ENCODE results near the gene FKBP10.

Gene FKBP10

DNA sequence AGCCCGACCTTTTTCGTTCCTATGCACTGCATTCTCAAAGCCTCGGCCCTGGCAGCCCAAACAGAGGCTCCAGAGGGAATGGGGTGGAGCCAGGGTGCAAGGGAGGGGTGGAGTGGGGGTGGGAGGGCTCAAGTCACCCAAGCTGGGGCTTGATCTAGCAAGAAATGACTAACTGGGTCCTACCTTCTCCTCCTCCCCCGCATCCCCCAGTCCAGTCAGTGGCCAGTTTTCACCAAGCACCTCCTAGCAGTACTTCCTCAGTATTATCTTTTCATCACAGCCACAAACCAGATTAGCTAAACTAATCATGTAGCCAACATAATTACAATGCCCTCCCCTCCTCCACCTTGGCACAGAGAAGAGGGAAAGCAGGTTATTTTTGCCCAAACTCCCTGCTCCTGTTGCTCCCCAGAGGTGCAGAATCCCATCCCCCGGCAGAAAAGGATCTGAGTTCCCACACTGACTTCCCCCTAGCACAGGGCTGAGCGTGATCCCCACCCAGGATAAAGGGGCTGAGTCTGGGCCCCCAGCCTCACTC lies 28.5 kb upstream of the FKBP10 start:
- DNase-seq = no peak

DNA sequence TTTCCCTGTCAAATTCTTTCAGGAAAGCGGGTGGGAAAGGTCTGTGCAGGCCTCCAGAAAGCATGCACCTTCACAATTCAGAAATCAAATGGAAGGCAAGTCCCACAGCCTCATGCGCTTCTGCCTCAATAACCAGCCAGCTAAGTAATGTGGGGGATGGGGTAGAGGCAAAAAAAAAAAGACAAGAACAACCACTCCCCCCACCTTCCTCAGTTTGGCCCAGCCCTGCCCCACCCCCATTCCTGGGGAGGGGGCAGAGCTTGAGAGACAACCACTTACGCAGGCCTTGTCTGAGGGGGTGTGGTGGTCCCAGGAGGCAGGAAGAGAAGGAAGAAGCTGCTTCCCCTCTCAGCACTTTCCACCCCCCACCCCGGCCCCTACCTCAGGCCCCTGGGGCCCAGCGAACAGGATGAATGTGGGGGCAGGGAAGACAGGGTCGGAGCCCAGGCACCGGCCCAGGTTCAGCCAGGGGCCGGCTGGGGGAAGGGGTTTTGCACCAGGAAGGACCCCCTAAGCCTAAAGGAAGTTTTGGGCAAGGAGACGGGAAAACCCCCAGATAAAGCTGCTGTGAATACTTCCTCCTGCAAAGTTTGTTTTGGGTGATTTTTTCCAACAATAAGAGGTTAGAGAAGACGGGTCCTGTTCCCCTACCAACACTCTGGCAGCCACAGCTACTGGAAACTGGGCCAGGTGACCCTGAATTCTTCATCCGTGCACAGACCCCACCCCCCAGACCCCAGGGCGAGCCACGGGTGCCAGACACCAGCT lies 27.5 kb upstream of the FKBP10 start:
- DNase-seq = no peak

DNA sequence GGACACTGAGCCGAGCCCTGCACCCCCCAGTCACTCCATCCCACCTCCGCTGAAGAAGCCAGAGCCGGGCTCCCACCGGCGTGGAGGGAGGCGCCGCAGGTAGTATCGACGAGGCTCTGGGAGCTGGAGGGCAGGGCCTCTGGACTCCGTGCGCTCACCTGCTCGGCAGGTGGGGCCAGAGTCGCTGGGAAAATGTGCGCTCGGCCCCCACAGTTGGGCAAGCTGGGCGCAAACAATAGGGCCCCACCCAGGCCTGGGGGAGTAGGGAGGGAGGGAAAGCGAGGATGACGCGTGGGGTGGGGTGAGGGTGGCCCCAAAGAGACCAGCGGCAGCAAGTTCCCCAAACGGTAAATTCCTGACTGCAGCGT lies 27.0 kb upstream of the FKBP10 start:
- DNase-seq = no peak

DNA sequence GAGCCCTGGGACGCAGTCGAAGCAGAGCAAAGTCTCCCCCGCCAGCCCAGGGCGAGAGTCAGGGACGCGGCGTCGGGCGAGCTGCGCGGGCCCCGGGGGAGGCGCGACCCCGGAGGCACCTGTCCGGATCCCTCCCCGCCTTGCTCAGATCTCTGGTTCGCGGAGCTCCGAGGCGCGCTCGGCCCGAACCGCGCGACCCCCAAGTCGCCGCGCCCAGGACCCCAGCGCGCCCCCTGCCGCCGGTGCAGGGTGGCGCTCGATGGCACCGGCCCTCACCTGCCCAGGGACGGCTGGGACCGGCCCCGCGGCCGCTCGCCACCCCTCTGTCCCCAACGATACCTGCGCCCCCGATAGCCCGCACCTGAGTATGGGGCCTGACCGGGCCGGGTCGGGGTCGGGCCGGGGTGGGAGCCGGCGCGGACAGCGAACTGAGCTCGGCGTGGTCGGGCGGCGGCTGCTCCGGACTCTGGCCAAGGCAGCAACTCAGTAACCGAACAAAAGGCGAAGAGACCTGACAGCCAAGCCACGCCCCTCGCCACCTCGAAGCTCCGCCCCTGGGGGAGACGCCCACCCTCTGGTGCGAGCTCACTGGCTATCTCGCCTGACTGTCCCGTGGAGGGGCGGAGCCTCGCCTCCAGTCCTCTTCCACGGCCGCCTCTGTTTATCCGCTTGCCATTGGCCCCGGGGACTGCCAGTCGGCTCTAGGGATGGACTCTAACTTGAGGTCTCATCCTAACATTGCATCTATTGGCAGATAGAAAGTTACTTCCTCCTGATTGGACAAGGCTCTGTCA lies 26.4 kb upstream of the FKBP10 start, which contains the start of gene JUP:
Gene JUP (minus strand): TSS at position 485 of the 794 bp plus-strand sequence. CDS start 14,857 bp downstream, outside the sequence.
- peak; percentile 97 for DNase-seq

DNA sequence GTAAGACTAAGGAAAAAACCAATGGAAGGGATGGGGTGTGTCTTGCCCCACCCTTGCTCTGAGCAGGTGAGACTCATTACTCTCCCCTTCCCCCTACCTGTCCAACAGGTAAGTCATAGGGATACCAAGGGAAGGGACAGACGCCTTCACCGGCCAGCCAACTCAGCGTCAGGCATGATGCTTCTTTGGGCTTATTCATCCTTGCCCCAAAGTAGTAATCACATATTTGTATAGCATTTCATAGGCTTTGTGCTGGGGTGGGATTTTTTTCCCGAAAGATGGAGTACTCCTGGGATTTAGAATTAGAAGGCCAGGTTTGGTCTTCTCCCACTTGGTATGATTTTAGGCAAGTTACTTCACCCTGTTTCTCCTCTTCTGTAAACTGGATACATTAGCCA lies 25.8 kb upstream of the FKBP10 start:
- DNase-seq = no peak

DNA sequence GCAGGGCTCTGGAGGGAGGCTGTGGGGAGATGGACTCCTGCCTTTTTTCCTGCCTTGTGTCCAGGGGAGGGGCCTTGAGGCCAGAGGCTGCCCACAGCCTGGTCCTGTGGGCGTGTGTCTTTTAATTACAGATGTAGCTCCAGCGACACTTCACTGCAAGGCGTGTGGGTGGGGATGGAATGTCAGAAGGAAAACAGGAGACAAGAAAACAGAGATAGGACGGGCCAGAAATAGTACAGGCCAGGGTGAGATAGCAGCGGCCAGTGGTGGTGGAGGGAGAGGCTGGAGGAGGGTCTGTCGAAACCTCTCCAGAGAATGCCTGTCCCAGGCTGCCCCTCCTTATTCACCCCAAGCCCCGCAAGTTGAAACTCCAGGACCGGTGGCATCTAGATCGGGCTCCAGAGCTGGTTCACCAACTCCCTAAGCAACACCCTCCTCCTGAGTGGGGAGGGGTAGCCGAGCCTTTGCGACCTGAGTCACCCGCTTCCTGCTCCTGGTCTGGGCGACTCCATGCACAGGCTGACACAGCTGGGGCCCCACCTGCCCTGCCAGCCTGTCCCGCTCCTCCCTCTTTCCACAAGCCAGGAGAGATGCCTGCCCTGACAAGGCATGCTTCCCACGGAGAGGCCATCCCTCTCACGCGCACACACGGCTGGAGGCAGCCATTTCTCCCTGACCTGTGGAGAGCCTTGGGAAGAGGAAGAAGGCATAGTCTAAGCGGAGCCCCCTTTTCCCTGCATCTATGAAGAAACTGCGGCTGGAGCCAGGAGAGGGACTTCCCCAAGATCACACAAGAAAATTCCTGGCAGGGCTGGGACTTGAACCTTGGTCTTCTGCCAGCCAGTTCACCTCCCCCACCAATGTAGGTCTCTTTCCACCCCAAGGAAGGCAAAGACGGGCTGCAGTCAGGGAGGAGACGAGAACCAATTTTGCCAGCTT lies 19.7 kb upstream of the FKBP10 start:
- DNase-seq = no peak

DNA sequence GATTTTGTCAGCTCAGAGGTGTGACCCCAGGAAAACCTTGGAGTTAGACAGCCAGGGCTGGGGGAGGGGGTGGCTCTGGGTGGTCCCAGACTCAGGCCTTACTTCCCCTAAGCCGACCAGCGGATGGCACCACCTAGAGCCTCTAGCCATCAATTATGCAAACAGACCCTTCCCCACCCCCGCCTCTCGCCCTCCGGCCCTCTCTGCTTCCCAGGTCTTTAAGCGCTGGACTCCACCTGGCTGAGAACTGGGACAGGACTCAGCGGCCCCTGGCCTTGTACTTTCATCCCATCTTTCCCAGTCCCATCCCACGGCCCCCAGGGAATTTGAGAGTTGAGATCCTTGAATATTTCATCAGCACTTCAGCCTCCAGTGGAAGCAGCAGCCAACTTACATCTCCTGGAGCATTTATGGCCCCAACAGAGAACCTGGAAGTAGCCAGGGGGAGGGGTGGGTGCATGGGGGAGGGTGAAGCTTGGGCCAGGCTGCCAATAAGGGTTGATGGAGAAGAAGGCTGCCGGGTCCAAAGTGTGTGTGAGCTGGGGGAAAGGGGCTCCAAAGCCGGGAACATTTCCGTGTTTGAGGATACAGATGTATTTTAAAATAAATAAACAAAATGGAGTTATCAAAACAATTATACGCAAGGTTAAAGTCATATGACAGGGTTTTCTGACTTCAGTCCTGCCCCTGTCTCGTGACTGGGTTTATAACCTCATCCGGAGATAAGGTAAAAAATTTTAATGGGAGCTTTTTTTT lies 18.8 kb upstream of the FKBP10 start:
- DNase-seq = peak; percentile 52

DNA sequence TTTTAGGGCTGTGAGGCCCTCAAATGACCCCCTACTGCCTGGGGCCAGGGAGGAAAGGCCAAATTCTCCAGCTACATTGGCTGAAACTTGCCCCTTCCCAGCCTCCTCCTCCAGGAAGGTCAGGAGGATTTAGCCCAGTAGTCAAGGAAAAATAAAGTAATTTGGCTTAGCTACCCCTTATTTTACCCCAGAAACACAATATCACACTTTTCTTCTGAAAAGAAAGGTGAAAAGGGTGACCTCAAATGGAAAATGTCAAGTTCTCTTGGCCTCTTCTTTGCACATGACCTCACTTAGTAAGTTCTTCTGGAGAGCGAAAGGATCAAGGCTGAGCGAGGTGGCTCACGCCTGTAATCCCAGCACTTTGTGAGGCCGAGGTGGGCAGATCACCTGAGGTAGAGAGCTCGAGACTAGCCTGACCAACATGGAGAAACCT lies 18.2 kb upstream of the FKBP10 start:
- DNase-seq = no peak

DNA sequence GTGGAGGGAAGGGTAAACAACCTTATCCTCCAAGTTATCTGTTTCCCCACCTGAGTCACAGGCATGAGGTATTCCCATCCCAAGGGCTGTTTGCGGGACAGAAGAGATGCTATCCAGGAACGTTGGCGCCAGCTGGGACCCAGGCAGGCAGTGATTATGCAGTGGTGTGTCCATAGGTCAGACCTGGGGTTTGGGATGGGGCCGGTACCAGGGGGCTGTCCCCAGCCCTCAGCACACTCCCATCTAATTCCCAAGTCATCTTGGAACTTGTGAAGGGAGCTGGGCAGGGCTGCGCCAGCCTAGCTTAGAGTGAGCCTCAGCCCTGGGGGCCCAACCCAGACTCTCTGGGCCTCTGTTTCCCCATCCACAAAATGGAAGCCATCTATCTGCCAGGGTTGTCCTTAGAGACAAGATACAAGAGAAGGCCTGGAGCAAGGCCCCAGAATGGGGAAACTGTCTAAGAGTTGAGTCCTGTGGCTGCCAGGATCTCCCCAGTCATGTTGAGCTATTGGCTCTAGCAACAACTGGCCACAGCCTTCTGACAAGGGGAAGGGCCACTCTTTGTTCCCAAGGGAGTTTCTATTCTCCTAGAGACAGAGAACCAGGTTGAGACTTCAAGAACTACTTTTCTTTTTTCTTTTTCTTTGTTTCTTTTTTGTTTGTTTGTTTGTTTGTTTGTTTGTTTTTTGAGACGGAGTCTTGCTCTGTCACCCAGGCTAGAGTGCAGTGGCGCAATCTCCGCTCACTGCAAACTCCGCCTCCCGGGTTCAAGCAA lies 16.5 kb upstream of the FKBP10 start:
- no peak for DNase-seq

DNA sequence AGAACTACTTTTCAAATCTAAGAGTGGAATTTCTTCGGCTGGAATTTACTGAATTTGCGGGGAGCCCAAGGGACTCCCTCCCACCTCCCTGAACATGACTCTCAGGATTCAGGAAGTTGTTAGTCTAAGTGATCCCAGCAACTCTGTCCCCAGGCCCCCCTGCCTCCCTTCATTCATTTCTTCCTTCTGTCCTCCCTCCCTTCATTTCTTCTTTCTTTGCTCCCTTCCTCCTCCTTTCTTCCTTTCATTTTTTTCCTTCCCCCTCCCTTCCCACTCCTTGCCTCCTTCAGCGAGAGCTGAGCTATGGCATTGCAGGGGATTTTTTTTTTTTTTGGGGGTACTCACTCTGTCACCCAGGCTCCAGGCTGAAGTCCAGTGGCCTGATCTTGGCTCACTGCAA lies 15.4 kb upstream of the FKBP10 start:
- DNase-seq = no peak

DNA sequence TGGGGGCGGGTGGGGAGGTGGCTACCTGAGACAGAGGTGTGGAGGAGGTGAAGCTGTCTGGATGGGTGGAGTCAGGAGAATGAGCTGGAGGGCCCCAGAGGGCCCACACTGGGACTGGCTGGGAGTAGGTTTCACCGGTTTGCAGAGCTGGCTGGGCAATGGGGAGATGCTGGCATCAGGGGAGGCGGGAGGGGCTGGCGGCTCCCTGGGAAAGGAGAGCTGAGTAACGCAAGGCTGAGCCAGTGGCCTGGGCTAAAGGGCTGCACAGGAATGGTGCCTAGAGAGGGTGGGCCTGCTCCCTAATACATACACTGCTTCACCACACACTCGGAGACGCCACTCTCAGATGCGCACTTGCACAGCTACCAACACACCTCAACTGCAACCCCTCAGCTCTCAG lies 13.4 kb upstream of the FKBP10 start:
- DNase-seq = no peak

DNA sequence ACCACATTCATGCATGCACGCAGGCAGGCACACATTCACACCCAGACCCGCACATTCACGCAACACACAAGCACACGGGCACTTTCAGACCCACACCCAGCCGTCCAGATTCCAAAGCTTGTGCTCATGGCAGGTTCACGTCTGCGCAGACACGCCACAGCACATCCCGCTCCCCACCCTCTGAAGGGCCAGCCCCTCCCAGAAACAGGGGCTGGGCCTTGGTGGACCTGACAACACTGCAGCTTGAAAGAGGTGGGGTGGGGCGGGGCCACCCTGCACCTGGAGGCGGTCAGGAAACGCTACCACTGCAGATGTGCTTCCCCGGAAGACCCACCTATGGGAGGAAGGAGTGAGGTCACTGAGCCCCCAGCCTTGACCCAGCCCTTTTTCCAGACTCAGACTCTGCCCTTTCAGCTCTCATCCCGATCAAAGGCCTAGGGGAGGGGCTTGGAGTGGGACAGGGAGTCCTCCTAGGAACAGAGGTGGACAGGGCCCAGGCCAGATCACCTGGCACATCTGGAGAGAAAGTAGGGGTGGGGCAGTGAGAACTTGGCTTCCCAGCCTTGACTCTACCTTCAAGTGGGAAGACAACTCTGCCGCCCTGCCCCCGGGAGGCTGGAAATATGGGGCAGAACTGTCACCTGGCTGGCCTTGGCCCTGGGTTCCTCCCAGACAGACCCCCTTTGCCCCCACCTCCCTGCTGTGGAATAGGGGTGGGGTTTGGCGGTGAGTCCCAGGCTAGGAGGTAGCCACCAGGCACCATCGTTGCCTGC lies 12.0 kb upstream of the FKBP10 start:
- peak; percentile 67 for DNase-seq

DNA sequence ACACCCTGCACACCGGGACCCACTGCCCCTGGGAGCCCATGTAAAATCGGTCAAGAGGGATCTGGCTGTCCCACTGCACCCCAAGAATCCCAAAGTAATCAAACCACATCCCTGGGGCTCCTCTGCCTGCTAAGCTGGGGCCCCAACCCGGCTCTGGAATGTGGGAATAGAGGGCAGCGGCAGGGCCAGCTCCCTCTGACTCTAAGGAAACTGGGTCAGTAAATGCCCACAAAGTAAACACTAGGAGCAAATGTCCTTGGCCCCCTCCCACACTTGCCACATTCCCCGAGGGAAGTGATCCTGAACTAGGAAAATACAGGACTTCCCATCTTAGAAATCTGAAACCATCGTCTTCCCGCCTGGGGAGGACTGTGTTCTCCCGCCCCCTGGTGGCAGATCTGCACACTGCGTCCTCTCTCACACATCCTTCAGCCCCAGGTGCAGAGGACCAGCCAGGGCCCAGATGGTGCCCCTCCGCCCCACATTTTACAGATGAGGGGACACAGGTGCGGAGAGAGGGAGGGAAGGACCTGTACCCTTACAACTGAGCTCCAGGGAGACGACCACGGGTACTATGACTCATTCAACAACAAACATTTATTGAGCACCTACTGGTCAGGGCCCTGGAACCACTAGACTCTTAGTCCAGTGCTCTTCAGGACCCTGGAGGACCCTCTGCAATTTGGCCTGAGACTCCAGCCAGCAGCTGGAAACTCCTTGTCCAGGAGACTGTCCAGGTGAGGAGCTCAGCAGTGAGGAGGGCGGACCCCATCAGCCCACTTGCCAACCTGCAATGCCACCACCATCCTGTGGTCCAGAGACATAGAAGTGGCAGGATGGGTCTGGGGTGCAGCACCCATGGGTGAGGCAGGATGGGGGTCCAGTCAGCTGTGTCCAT lies 11.2 kb upstream of the FKBP10 start:
- peak; percentile 70 for DNase-seq

DNA sequence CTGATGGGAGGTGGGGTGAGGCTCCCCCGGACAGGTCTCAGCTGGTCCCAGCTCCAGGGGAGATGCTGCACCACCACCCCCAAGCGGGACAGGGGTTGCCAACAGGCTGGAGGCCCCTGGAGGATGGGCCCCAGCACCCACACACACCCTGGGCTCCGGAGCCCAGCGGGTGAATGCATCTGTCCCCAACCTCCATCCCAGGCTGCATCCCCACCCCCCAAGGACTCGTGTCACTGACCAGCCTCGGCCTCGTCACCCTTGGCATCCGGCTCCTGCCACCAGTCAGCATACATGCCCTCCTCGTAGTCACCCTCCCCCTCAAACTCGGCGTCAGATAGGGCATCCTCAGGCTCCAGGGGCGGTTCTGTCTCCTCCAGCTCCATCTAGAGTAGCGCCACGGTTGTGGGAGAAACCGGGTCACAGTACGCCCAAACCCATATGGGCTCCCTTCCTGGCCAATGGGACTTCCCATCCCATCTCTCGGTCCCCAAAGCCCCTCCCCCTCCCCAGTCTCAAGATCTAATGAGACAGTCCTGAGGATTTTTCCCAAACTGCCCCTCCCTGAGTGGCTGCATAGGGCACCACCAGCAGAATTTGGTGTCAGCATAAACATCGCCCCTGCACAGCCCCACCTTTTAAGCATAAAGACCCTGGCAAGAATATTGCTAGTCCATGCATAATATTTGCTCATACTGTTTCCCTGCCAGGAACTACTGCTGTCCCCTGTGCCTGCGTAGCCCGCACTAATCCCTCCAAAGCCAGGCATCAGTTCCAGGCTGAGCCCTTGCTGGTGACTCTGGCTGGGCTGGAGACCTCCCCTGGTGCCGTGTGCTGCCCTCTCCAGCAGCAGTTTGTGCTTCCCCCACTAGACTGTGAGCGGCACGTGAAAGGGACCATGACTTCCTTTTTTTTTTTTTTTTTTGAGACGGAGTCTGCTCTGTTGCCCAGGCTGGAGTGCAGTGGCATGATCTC lies 9.5 kb upstream of the FKBP10 start:
- DNase-seq = no peak

DNA sequence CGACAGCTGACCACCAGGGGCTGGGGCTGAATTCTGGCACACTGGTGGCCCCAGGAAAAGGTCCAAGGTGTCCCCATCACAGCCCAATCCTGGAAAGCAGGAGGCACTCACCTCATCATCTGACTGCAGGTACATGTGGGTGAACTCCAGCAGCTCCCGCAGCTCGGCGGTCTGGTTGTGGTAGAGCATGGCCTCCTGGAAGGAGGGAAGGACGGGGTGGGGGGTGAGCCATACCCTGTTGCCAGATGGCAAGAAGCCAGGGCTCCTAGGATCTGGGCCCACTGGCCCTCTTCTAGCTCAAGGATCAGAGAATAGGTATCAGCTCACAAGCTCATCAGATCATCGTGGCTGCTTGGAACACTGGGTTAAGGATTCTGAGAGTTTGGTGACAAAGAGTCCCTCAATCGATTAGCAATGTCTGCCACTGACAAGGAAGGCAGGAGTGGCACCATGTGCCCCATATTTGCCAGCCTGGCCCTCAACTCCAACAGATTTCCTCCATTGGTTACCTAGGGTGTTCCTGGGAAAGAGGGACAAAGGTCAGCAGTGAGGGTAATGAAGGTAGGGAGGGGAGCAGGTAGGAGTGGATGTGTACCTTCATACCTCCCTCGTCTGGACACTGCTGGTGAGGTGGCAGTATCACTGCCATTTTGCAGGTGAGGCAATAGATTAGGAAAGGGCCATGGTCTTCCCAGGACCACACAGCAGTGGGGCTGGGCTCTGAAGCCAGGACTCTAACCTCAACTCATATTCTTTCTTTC lies 5.9 kb upstream of the FKBP10 start:
- no peak for DNase-seq

DNA sequence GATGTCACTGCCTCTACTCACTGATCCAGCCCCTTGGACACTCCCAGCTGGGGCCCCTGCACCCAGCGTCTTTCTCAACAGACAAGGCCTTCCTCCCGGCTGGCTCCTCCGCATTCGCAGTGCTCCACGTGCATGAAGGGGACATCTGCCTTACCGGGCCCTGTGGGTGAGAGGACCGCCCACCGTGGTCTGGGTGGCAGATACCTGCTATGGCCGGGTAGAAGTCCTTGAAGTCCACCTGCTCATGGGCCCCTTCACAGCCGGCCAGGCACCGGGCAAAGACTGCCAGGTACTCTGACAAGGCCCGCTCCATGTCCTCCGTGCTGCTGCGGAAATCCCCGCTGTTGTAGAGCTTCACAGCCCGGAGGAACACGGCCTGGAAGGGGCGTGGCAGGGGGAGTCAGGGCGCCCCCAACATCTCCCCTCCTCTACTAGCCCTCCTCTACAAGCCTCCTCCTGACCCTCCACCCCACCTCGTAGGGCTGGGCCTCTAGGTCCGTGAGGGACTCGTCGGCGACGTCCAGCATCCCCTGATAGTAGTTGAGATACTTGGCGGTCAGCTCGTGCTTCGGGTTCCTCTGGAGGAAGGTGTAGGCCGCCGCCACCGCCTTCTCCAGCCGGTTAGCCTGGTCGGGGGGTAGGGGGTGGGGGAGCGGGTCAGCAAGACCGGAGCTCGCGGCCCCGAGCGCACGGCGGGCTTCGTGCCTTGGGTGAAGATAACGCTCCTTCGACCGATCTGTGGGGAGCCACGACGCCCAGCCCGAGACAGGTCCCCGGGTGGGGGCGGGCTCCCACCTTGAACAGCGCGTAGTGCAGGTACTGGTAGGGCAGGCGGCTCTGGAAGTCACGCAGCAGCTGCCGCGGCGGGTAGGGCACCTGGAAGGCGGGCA lies 1.9 kb upstream of the FKBP10 start:
- DNase-seq = no peak
